HCT116 (cell line): ENCODE data around the gene CNNM3. TPM values are rescaled to one million over a fixed set of nuclear protein-coding genes. Genes with fewer than 3 reads are reported as not detected.

Experiments used
- ATAC-seq: fragments of 200-7000 bp; cut with Tn5 transposase; 2 replicates; pipeline ENCODE4 v1.9.1; 2020; ENCODE audit warnings: mild to moderate bottlenecking, moderate library complexity
- BruUV-seq: library from RNA; stranded (reverse); fragments of 400-500 nt; replicated peaks from 2 replicates; lab custom pipeline; 2021; lab: Mats Ljungman, UMichigan
- CTCF ChIA-PET: fragments of 300-600 bp; sonication (Branson Sonifier 250); formaldehyde crosslinking; loops from one replicate; lab custom pipeline; 2021; ENCODE audit warnings: antibody characterized with exemption; lab: Charles Lee
- POLR2A ChIA-PET: fragments of 300-600, 350-600 bp; sonication (Branson Sonifier 250); formaldehyde crosslinking; loops from one replicate; lab custom pipeline; 2021; ENCODE audit warnings: antibody characterized with exemption; lab: Charles Lee
- RAD21 ChIA-PET, 2 experiments: fragments of 300-600 bp; sonication (Branson Sonifier 250); formaldehyde crosslinking; loops; one replicate each; lab custom pipeline; 2023; ENCODE audit warnings: low total read pairs in 2 of 2; ENCODE audit not compliant: uncharacterized antibody in 2 of 2, unreplicated experiment in 2 of 2, low non-redundant PET in 1 of 2; lab: Charles Lee
- DNase-seq: peaks from one replicate; pipeline ENCODE4 v3.0.0-alpha.2; 2010; ENCODE audit warnings: low read depth, low spot score
- H2AFZ ChIP-seq: fragments of 200-600 bp; shearing (Covaris generic), sonication (generic); 2 replicates; pipeline ENCODE4 v1.6.1; 2017; ENCODE audit warnings: low read depth, mixed run types, mixed read lengths, antibody characterized with exemption, low read length; ENCODE audit not compliant: poor library complexity, severe bottlenecking
- H3K27ac ChIP-seq: 2 replicates; pipeline ENCODE4 v1.5.1; 2012; ENCODE audit warnings: low read depth, low read length
- H3K27me3 ChIP-seq: fragments of 200-600 bp; sonication (generic); 2 replicates; pipeline ENCODE4 v1.6.1; 2016; ENCODE audit warnings: mixed run types, low read length, mixed read lengths; ENCODE audit not compliant: insufficient read depth
- H3K36me3 ChIP-seq, 2 experiments: fragments of 200-500 bp in 1 of 2; fragments of 200-600 bp in 1 of 2; sonication (Bioruptor generic) in 1 of 2; sonication (generic) in 1 of 2; 2 replicates each; pipeline versions ENCODE4 v1.5.1 to v1.6.1; 2014 to 2016; ENCODE audit warnings: low read length in 2 of 2, inconsistent platforms in 1 of 2, mixed read lengths in 1 of 2, mixed run types in 1 of 2; ENCODE audit not compliant: insufficient read depth in 2 of 2, control insufficient read depth in 1 of 2
- H3K4me1 ChIP-seq, 2 experiments: fragments of 200-600 bp in 1 of 2; sonication (generic) in 1 of 2; 2 replicates each; pipeline versions ENCODE4 v1.5.1 to v1.6.1; 2012 to 2017; ENCODE audit warnings: low read length in 2 of 2, inconsistent platforms in 1 of 2, mild to moderate bottlenecking in 1 of 2, mixed read lengths in 1 of 2, mixed run types in 1 of 2, moderate library complexity in 1 of 2; ENCODE audit not compliant: insufficient read depth in 2 of 2, control insufficient read depth in 1 of 2
- H3K4me2 ChIP-seq: fragments of 200-600 bp; sonication (generic); 2 replicates; pipeline ENCODE4 v1.6.1; 2017; ENCODE audit warnings: mixed run types, low read length, mixed read lengths
- H3K4me3 ChIP-seq, 2 experiments: fragments of 200-600 bp in 1 of 2; sonication (generic) in 1 of 2; replicated peaks in 1 of 2; 2 replicates each; pipeline ENCODE4 v1.5.1; 2011 to 2016; ENCODE audit warnings: low read length in 2 of 2, control low read depth in 1 of 2, low read depth in 1 of 2, mild to moderate bottlenecking in 1 of 2, mixed read lengths in 1 of 2, mixed run types in 1 of 2
- H3K79me2 ChIP-seq: fragments of 200-600 bp; sonication (generic); 2 replicates; pipeline ENCODE4 v1.6.1; 2017; ENCODE audit warnings: mild to moderate bottlenecking, mixed run types, low read length, moderate library complexity, mixed read lengths; ENCODE audit not compliant: insufficient read depth
- H3K9ac ChIP-seq: fragments of 200-600 bp; sonication (generic); 2 replicates; pipeline ENCODE4 v1.6.1; 2016; ENCODE audit warnings: low read length, mixed read lengths
- H3K9me2 ChIP-seq: fragments of 200-600 bp; sonication (generic), shearing (Covaris generic); 2 replicates; pipeline ENCODE4 v1.6.1; 2017; ENCODE audit warnings: mixed run types, mild to moderate bottlenecking, moderate library complexity; ENCODE audit not compliant: insufficient read depth
- H3K9me3 ChIP-seq, 2 experiments: fragments of 200-500 bp in 1 of 2; fragments of 200-600 bp in 1 of 2; sonication (Bioruptor generic) in 1 of 2; sonication (generic) in 1 of 2; 2 replicates each; pipeline ENCODE4 v1.6.1; 2014 to 2017; ENCODE audit warnings: low read length in 2 of 2, mixed read lengths in 2 of 2, inconsistent platforms in 1 of 2, low read depth in 1 of 2, mild to moderate bottlenecking in 1 of 2, mixed run types in 1 of 2, moderate library complexity in 1 of 2; ENCODE audit not compliant: control insufficient read depth in 1 of 2, insufficient read depth in 1 of 2
- H4K20me1 ChIP-seq: fragments of 200-600 bp; sonication (generic), shearing (Covaris generic); 2 replicates; pipeline ENCODE4 v1.6.1; 2017; ENCODE audit warnings: mixed run types, mild to moderate bottlenecking, moderate library complexity; ENCODE audit not compliant: insufficient read depth
- CBX3 ChIP-seq: IDR thresholded peaks from 2 replicates; pipeline ENCODE4 v1.6.1; 2012; ENCODE audit warnings: low read depth
- CEBPB ChIP-seq: IDR thresholded peaks from 2 replicates; pipeline ENCODE4 v1.6.1; 2012; ENCODE audit warnings: low read depth
- EZH2 ChIP-seq: fragments of 200-600 bp; sonication (generic); IDR thresholded peaks from 2 replicates; pipeline ENCODE4 v1.6.1; 2017; ENCODE audit warnings: antibody characterized with exemption, mixed run types
- EZH2phosphoT487 ChIP-seq: fragments of 200-600 bp; IDR thresholded peaks from 2 replicates; pipeline ENCODE4 v1.6.1; 2018; ENCODE audit warnings: antibody characterized with exemption, borderline replicate concordance
- FOSL1 ChIP-seq: IDR thresholded peaks from 2 replicates; pipeline ENCODE4 v1.6.1; 2012; ENCODE audit warnings: low read depth
- RAD21 ChIP-seq: IDR thresholded peaks from 2 replicates; pipeline ENCODE4 v1.6.1; 2012; ENCODE audit warnings: low read depth, mild to moderate bottlenecking
- SIN3A ChIP-seq: IDR thresholded peaks from 2 replicates; pipeline ENCODE4 v1.6.1; 2012; ENCODE audit warnings: low read depth
- SP1 ChIP-seq: IDR thresholded peaks from 2 replicates; pipeline ENCODE4 v1.6.1; 2012; ENCODE audit warnings: low read depth
- SRF ChIP-seq: IDR thresholded peaks from 2 replicates; pipeline ENCODE4 v1.6.1; 2012; ENCODE audit warnings: low read depth
- ZFX ChIP-seq: fragments of 450-650 bp; IDR thresholded peaks from 2 replicates; pipeline ENCODE4 v1.6.1; 2017
- intact Hi-C: fragments of 100-400 bp; cut with micrococcal nuclease; formaldehyde crosslinking; loops from 2 replicates; pipeline ENCODE4 v1.10.0; 2022
- total RNA-seq: library from RNA; stranded (reverse); gene quantifications from one replicate; pipeline ENCODE4 v1.2.1, GENCODE V29; 2021; ENCODE audit not compliant: unreplicated experiment
- TF ChIP-seq, protein P1 (sequence below): IDR thresholded peaks from 2 replicates; pipeline ENCODE4 v1.6.1; 2012
- TF ChIP-seq, protein P2 (sequence below): IDR thresholded peaks from 2 replicates; pipeline ENCODE4 v1.6.1; 2011; ENCODE audit warnings: mild to moderate bottlenecking, low read length, moderate library complexity; ENCODE audit not compliant: insufficient replicate concordance; ENCODE audit errors: extremely low read depth

Gene CNNM3
- total RNA-seq, 1 experiment from 2014 or later, result 31.1 TPM

DNA sequence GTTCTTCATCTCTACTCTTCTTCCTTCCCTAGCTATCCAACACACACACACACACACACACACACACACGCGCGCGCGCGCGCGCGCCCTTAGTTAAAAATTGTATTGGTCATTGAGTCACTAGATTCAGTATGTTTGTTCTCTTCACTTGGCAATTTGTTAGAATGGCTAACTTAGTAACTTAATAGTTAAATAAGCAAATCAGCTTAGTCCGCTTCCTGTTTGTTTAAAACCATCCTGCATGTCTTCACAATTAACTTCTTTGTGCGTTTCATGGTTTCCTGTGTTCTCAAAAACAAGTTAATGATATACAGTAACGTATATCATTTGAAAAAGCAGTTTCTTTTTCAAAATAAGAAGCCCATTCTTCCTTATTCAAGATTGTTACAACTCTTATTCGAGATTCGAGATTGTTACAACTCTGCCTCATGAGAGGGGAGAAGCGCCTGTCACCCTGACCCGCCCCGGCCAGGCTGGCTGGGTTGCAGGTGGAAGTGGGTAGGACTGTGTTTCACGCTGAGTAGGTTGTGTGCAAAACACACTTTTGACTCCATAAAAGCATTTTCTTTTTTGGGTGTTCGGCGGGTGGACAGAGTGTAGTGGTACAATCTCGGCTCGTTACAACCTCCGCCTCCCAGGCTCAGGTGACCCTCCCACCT lies 9.5 kb upstream of the CNNM3 start:
- POLR2A ChIA-PET, result interaction anchor here (1.0 kb wide), 1 partner anchor 10 kb away, joined by 3 read pairs; the partner anchor contains the start of gene CNNM3

More for the DNA sequence above, 9.5 kb upstream of the CNNM3 start:
- Histone ChIP-seq H3K4me2 (no peak overlapping the region), H3K4me3 (no peak overlapping the region), H3K27ac (no peak overlapping the region), H4K20me1 (no peaks in the 10 kb centered on the region), H3K79me2 (no peaks in the 10 kb centered on the region), H2AFZ (no peak overlapping the region), H3K9me3 (no peaks in the 10 kb centered on the region), H3K36me3 (peaks cover 0 to 5% of the 10 kb centered on the region in 2 experiments; a peak in 3 of 4 replicates), H3K4me1 (no peaks in the 10 kb centered on the region), H3K27me3 (no peaks in the 10 kb centered on the region), H3K9me2 (no peaks in the 10 kb centered on the region), H3K9ac (no peak overlapping the region)
- ATAC-seq (no peak), DNase-seq (no peak)
- CTCF ChIA-PET, result interaction anchor here (0.9 kb wide), 1 partner anchor 10 kb away, joined by 3 read pairs; the partner anchor contains the start of gene CNNM3
- BruUV-seq, result no TSS peak
- intact Hi-C loops, result no loop called here
- TF ChIP-seq SP1 (no peak), FOSL1 (no peak), EZH2phosphoT487 (no peak), ZFX (no peak), CEBPB (no peak), EZH2 (no peak), SRF (no peak), RAD21 (no peak), SIN3A (no peak), CBX3 (no peak)
- TF ChIP-seq, protein P1, sequence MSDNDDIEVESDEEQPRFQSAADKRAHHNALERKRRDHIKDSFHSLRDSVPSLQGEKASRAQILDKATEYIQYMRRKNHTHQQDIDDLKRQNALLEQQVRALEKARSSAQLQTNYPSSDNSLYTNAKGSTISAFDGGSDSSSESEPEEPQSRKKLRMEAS, result no peak
- TF ChIP-seq, protein P2, sequence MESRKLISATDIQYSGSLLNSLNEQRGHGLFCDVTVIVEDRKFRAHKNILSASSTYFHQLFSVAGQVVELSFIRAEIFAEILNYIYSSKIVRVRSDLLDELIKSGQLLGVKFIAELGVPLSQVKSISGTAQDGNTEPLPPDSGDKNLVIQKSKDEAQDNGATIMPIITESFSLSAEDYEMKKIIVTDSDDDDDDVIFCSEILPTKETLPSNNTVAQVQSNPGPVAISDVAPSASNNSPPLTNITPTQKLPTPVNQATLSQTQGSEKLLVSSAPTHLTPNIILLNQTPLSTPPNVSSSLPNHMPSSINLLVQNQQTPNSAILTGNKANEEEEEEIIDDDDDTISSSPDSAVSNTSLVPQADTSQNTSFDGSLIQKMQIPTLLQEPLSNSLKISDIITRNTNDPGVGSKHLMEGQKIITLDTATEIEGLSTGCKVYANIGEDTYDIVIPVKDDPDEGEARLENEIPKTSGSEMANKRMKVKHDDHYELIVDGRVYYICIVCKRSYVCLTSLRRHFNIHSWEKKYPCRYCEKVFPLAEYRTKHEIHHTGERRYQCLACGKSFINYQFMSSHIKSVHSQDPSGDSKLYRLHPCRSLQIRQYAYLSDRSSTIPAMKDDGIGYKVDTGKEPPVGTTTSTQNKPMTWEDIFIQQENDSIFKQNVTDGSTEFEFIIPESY, result no peak
- RAD21 ChIA-PET, result no interaction called here
